OCI-LY7 (cell line): ENCODE measurements around the gene VAV1. TPM values are rescaled to one million over a fixed set of nuclear protein-coding genes. Genes with fewer than 3 reads are reported as not detected.
A peak's percentile ranks its signal among the peaks of the same experiment; 100 is the strongest.

ENCODE experiments used
- BruUV-seq: library from RNA; stranded (reverse); fragments of 400-500 nt; replicated peaks from 2 replicates; lab custom pipeline; 2021; lab: Mats Ljungman, UMichigan
- CTCF ChIA-PET: fragments of 300-600 bp; sonication (Branson Sonifier 250); formaldehyde crosslinking; loops from one replicate; lab custom pipeline; 2022; ENCODE audit warnings: antibody characterized with exemption; ENCODE audit not compliant: unreplicated experiment; lab: Charles Lee
- POLR2A ChIA-PET: fragments of 300-600 bp; sonication (Branson Sonifier 250); formaldehyde crosslinking; loops from one replicate; lab custom pipeline; 2022; ENCODE audit warnings: antibody characterized with exemption; lab: Charles Lee
- DNase-seq: peaks from one replicate; pipeline ENCODE4 v3.0.0-alpha.2; 2015; ENCODE audit warnings: low spot score
- H2AFZ ChIP-seq: fragments of 200-600 bp; sonication (generic), shearing (Covaris generic); 2 replicates; pipeline ENCODE4 v1.6.1; 2014; ENCODE audit warnings: mild to moderate bottlenecking, antibody characterized with exemption, low read length, moderate library complexity
- H3K27ac ChIP-seq: fragments of 200-600 bp; sonication (generic); 2 replicates; pipeline ENCODE4 v1.5.1; 2014; ENCODE audit warnings: mixed run types, low read depth, mild to moderate bottlenecking, moderate library complexity, low read length, inconsistent platforms; ENCODE audit not compliant: poor library complexity, severe bottlenecking
- H3K36me3 ChIP-seq: fragments of 200-600 bp; sonication (generic); 2 replicates; pipeline ENCODE4 v1.6.1; 2014; ENCODE audit warnings: mild to moderate bottlenecking, antibody characterized with exemption, low read length, moderate library complexity, mixed read lengths; ENCODE audit not compliant: insufficient read depth
- H3K4me1 ChIP-seq: fragments of 200-600 bp; sonication (generic); 2 replicates; pipeline ENCODE4 v1.5.1; 2014; ENCODE audit warnings: mild to moderate bottlenecking, low read length; ENCODE audit not compliant: insufficient read depth, poor library complexity, severe bottlenecking
- H3K4me2 ChIP-seq: fragments of 200-600 bp; sonication (generic); 2 replicates; pipeline ENCODE4 v1.6.1; 2014; ENCODE audit warnings: mild to moderate bottlenecking, low read length
- H3K4me3 ChIP-seq: fragments of 200-600 bp; sonication (generic); 2 replicates; pipeline ENCODE4 v1.5.1; 2014; ENCODE audit warnings: mild to moderate bottlenecking, low read depth, low read length; ENCODE audit not compliant: poor library complexity, severe bottlenecking
- H3K79me2 ChIP-seq: fragments of 200-600 bp; sonication (generic); 2 replicates; pipeline ENCODE4 v1.6.1; 2016; ENCODE audit warnings: low read depth, mild to moderate bottlenecking, low read length, moderate library complexity, mixed read lengths; ENCODE audit not compliant: insufficient read depth
- H3K9me2 ChIP-seq: fragments of 200-600 bp; sonication (generic); 2 replicates; pipeline ENCODE4 v1.6.1; 2016; ENCODE audit warnings: mild to moderate bottlenecking, low read length, mixed read lengths; ENCODE audit not compliant: insufficient read depth
- H3K9me3 ChIP-seq: fragments of 200-600 bp; sonication (generic); 2 replicates; pipeline ENCODE4 v1.6.1; 2014; ENCODE audit warnings: mild to moderate bottlenecking, mixed run types, low read length, mixed read lengths
- H4K20me1 ChIP-seq: fragments of 200-600 bp; sonication (generic); 2 replicates; pipeline ENCODE4 v1.6.1; 2014; ENCODE audit warnings: mild to moderate bottlenecking, antibody characterized with exemption, low read length, moderate library complexity, mixed read lengths; ENCODE audit not compliant: insufficient read depth
- EZH2phosphoT487 ChIP-seq: fragments of 200-600 bp; sonication (generic); IDR thresholded peaks from 2 replicates; pipeline ENCODE4 v1.6.1; 2018; ENCODE audit warnings: low read depth, borderline replicate concordance, mild to moderate bottlenecking, mixed run types, antibody characterized with exemption, low read length, moderate library complexity, mixed read lengths
- intact Hi-C: fragments of 100-400 bp; cut with micrococcal nuclease; formaldehyde crosslinking; loops from one replicate; pipeline ENCODE4 v1.10.0; 2022; ENCODE audit not compliant: unreplicated experiment
- total RNA-seq, 2 experiments: library from RNA; depleted of rRNA in 1 of 2; stranded (reverse); fragments of >200 nt in 1 of 2; shearing (Covaris generic) in 1 of 2; gene quantifications; 2 replicates each; pipeline ENCODE4 v1.2.3, GENCODE V29; 2014 to 2022
- TF ChIP-seq, protein P1 (sequence below): fragments of 200-600 bp; sonication (generic); conservative IDR thresholded peaks from 2 replicates; pipeline ENCODE4 v1.5.1; 2014; ENCODE audit warnings: mild to moderate bottlenecking, antibody characterized with exemption, low read length, moderate library complexity, mixed read lengths

The VAV1 gene
- total RNA-seq, 2 experiments from 2014 or later = 90.7 to 107 TPM

DNA sequence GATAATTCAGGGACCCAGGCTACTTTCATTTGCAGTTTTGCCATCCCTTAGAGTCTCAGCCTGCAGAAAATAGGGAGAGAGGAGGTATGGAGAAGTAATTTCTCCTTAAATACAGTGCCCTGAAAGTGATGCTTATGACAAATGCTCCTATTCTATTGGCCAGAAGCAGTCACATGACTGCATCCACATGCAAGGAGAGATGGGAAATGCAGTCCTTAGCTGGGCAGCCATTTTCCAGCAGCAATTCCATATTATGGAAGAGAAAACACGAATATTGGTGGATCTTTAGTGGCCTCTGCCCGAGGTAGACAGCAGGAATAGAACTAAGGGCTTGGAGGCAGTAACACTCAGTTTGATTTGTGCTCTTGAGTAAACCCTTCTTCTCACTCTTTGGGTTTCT lies 39.4 kb downstream of the VAV1 start:
- Histone ChIP-seq H3K79me2 (peaks cover 87% of the 10 kb centered on the region), H3K4me1 (peaks cover 7% of the 10 kb centered on the region)
- DNase-seq = peak; percentile 58

DNA sequence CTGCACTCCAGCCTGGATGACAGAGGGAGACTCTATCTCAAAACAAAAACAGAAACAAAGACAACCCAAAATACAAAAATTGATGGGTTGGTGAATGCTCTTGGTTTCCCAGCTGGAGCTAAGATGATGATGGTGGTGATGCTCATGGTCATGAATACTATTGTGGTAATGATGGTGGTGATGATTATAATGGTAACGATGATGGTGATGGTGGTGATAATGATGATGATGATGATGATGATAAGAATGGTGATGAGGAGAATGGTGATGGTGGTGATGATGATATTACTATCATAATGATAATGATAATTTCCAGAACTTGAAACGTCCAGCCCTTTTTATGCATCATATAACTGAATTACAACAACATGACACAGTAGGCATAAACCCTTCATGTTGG lies 40.1 kb downstream of the VAV1 start:
- POLR2A ChIA-PET = interaction anchor here (0.7 to 1.6 kb wide), 5 partner anchors 9 to 75 kb away, joined by 3 to 6 read pairs (median 3); no protein-coding TSS in a partner anchor
- peaks cover 7% of the 10 kb centered on the region for H3K4me1 ChIP-seq
- no peak overlapping the region for H3K27ac ChIP-seq
- TF ChIP-seq, protein P1, sequence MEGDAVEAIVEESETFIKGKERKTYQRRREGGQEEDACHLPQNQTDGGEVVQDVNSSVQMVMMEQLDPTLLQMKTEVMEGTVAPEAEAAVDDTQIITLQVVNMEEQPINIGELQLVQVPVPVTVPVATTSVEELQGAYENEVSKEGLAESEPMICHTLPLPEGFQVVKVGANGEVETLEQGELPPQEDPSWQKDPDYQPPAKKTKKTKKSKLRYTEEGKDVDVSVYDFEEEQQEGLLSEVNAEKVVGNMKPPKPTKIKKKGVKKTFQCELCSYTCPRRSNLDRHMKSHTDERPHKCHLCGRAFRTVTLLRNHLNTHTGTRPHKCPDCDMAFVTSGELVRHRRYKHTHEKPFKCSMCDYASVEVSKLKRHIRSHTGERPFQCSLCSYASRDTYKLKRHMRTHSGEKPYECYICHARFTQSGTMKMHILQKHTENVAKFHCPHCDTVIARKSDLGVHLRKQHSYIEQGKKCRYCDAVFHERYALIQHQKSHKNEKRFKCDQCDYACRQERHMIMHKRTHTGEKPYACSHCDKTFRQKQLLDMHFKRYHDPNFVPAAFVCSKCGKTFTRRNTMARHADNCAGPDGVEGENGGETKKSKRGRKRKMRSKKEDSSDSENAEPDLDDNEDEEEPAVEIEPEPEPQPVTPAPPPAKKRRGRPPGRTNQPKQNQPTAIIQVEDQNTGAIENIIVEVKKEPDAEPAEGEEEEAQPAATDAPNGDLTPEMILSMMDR = no peak
- no peak for TF ChIP-seq EZH2phosphoT487
- H3K9me3 ChIP-seq = peaks cover 8% of the 10 kb centered on the region
- BruUV-seq = TSS peak; percentile 17
- intact Hi-C loops = no loop called here
- no peak overlapping the region for H3K4me2 ChIP-seq
- no peak for DNase-seq
- no peaks in the 10 kb centered on the region for H3K9me2 ChIP-seq
- H4K20me1 ChIP-seq = no peaks in the 10 kb centered on the region
- no peak overlapping the region for H2AFZ ChIP-seq
- no peak overlapping the region for H3K4me3 ChIP-seq
- CTCF ChIA-PET = no interaction called here
- H3K36me3 ChIP-seq = peaks cover 67% of the 10 kb centered on the region
- H3K79me2 ChIP-seq = peaks cover 87% of the 10 kb centered on the region

More for the DNA sequence above, 39.4 kb downstream of the VAV1 start:
- H3K9me3 ChIP-seq = peaks cover 8% of the 10 kb centered on the region
- H4K20me1 ChIP-seq = no peaks in the 10 kb centered on the region
- H3K27ac ChIP-seq = no peak overlapping the region
- no peak overlapping the region for H2AFZ ChIP-seq
- no peak overlapping the region for H3K4me3 ChIP-seq
- no peaks in the 10 kb centered on the region for H3K9me2 ChIP-seq
- H3K36me3 ChIP-seq = peaks cover 68% of the 10 kb centered on the region
- ChIA-PET CTCF (no interaction called here), POLR2A (interaction anchor here (0.7 to 1.0 kb wide), 2 partner anchors 20 to 39 kb away, joined by 3 read pairs; partner anchors contain the start of gene VAV1)
- BruUV-seq = no TSS peak
- intact Hi-C loops = no loop called here
- no peak for TF ChIP-seq EZH2phosphoT487
- TF ChIP-seq, protein P1 = no peak
- H3K4me2 ChIP-seq = no peak overlapping the region

DNA sequence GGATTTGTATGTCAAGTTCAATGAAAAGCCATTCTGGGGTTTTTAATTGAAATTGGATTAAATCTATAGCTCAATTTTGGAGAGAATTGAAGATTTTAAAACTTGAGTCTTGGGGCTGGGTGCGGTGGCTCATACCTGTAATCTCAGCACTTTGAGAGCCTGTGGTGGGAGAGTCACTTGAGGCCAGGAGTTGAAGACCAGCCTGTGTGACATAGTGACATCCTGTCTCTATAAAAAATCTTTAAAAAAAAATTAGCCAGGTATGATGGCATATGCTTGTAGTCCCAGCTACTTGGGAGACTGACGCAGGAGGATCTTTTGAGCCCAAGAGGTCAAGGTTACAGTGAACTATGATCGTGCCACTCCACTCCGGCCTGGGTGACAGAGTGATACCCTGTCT lies 41.2 kb downstream of the VAV1 start:
- H3K9me2 ChIP-seq = no peaks in the 10 kb centered on the region
- H3K9me3 ChIP-seq = peaks cover 2% of the 10 kb centered on the region
- no peak overlapping the region for H3K27ac ChIP-seq
- CTCF ChIA-PET = interaction anchor here (0.6 kb wide), 1 partner anchor 71 kb away, joined by 3 read pairs; no protein-coding TSS in a partner anchor
- DNase-seq = no peak
- no TSS peak for BruUV-seq
- H3K4me2 ChIP-seq = no peak overlapping the region
- intact Hi-C loops = no loop called here
- peaks cover 7% of the 10 kb centered on the region for H3K4me1 ChIP-seq
- H3K79me2 ChIP-seq = peaks cover 90% of the 10 kb centered on the region
- no peak overlapping the region for H2AFZ ChIP-seq
- TF ChIP-seq, protein P1 = no peak
- no peak for TF ChIP-seq EZH2phosphoT487
- POLR2A ChIA-PET = interaction anchor here (0.6 to 1.6 kb wide), 2 partner anchors 10 to 50 kb away, joined by 4 to 6 read pairs; no protein-coding TSS in a partner anchor
- H3K4me3 ChIP-seq = no peak overlapping the region
- H3K36me3 ChIP-seq = peaks cover 68% of the 10 kb centered on the region
- H4K20me1 ChIP-seq = no peaks in the 10 kb centered on the region
